HG02678 (cell line): ENCODE data around the gene TEAD3.
"Not testable (repeated sequence)": the region's sequence is repeated elsewhere in the genome, so short reads cannot be mapped to it uniquely, and the experiment has no call there.

Experiments used
- ATAC-seq: cut with Tn5 transposase; IDR thresholded peaks from one replicate; pipeline ENCODE4 v1.9.1; 2021; ENCODE audit warnings: mild to moderate bottlenecking, moderate library complexity; ENCODE audit not compliant: unreplicated experiment

The TEAD3 gene

GRCh38 chr6:35452183-35453090 is 44.4 kb downstream of the TEAD3 start, which contains the start of gene FANCE:
Gene FANCE, plus strand, starts transcription at chr6:35452338. Its CDS starts 208 bp downstream, at chr6:35452546.
- ATAC-seq = peak; percentile 91

GRCh38 chr6:35451354-35452182 is 45.3 kb downstream of the TEAD3 start:
- ATAC-seq = no peak

- no peak for ATAC-seq
Measured at GRCh38 chr6:35449287-35449881, 47.5 kb downstream of the TEAD3 start.

- ATAC-seq = no peak
Measured at GRCh38 chr6:35448191-35448590, 48.7 kb downstream of the TEAD3 start.

- no peak for ATAC-seq
Measured at GRCh38 chr6:35445691-35446090, 51.2 kb downstream of the TEAD3 start.

- no peak for ATAC-seq
Measured at GRCh38 chr6:35443341-35444030, 53.4 kb downstream of the TEAD3 start.

- no peak for ATAC-seq
Measured at GRCh38 chr6:35442693-35443092, 54.2 kb downstream of the TEAD3 start.

GRCh38 chr6:35441642-35442041 is 55.2 kb downstream of the TEAD3 start:
- ATAC-seq = no peak

- no peak for ATAC-seq
Measured at GRCh38 chr6:35441205-35441604, 55.7 kb downstream of the TEAD3 start.

- no peak for ATAC-seq
Measured at GRCh38 chr6:35439308-35439707, 57.6 kb downstream of the TEAD3 start.

- ATAC-seq = not testable (repeated sequence)
Measured at GRCh38 chr6:35438378-35439065, 58.4 kb downstream of the TEAD3 start.

GRCh38 chr6:35436071-35436857 is 60.6 kb downstream of the TEAD3 start:
- ATAC-seq = no peak

- no peak for ATAC-seq
Measured at GRCh38 chr6:35435074-35435837, 61.6 kb downstream of the TEAD3 start.

GRCh38 chr6:35432702-35433101 is 64.2 kb downstream of the TEAD3 start:
- not testable (repeated sequence) for ATAC-seq

GRCh38 chr6:35432291-35432690 is 64.6 kb downstream of the TEAD3 start:
- no peak for ATAC-seq

GRCh38 chr6:35429463-35429862 is 67.4 kb downstream of the TEAD3 start:
- ATAC-seq = no peak

- no peak for ATAC-seq
Measured at GRCh38 chr6:35428421-35429149, 68.3 kb downstream of the TEAD3 start.

- no peak for ATAC-seq
Measured at GRCh38 chr6:35427851-35428321, 69.0 kb downstream of the TEAD3 start.
